K562 (cell line): Measurements from ENCODE around the gene PPP1R15B. TPM values are rescaled to one million over a fixed set of nuclear protein-coding genes. Genes with fewer than 3 reads are reported as not detected.
A peak's percentile ranks its signal among the peaks of the same experiment; 100 is the strongest.

Source experiments
- BCOR ChIP-seq: fragments of 450-650 bp; IDR thresholded peaks from 2 replicates; pipeline ENCODE4 v1.6.1; 2016
- BHLHE40 ChIP-seq: IDR thresholded peaks from 2 replicates; pipeline ENCODE4 v1.6.1; 2011; ENCODE audit warnings: low read length, improper control_type of control experiment
- BRD4 ChIP-seq: fragments of 200-600 bp; sonication (generic); IDR thresholded peaks from 2 replicates; pipeline ENCODE4 v1.6.1; 2017; ENCODE audit warnings: inconsistent platforms
- C11orf30 ChIP-seq: fragments of 450-650 bp; IDR thresholded peaks from 2 replicates; pipeline ENCODE4 v1.6.1; 2016; ENCODE audit warnings: low read depth, mild to moderate bottlenecking
- CHCHD3 ChIP-seq: fragments of 250-450 bp; sonication (Bioruptor Pico); IDR thresholded peaks from 2 replicates; pipeline ENCODE4 v2.1.2; 2022; ENCODE audit warnings: mild to moderate bottlenecking
- ELF4 ChIP-seq: fragments of 450-650 bp; formaldehyde crosslinking; IDR thresholded peaks from 2 replicates; pipeline ENCODE4 v1.4.0; 2022; ENCODE audit warnings: missing genetic modification characterization
- EP400 ChIP-seq: fragments of 450-650 bp; IDR thresholded peaks from 2 replicates; pipeline ENCODE4 v1.6.1; 2017; ENCODE audit warnings: antibody characterized with exemption, mild to moderate bottlenecking, moderate library complexity
- FOSL1 ChIP-seq: fragments of 200-800 bp; sonication (Bioruptor generic); conservative IDR thresholded peaks from 2 replicates; pipeline ENCODE4 v1.6.1; 2016; ENCODE audit warnings: missing genetic modification characterization, missing compliant biosample characterization
- JUN ChIP-seq, 2 experiments: sonication (generic) in 1 of 2; formaldehyde crosslinking in 1 of 2; IDR thresholded peaks; 2 replicates each; pipeline versions ENCODE4 v1.6.1 to v1.8.0; 2012 to 2022; ENCODE audit warnings: borderline replicate concordance in 2 of 2, mild to moderate bottlenecking in 2 of 2, improper control_type of control experiment in 1 of 2, low read depth in 1 of 2, low read length in 1 of 2, missing genetic modification reagents in 1 of 2
- KDM4B ChIP-seq, 2 experiments: fragments of 450-650 bp in 1 of 2; sonication (generic) in 1 of 2; IDR thresholded peaks; 2 replicates each; pipeline ENCODE4 v1.6.1; 2016 to 2017; ENCODE audit warnings: borderline replicate concordance in 2 of 2, antibody characterized with exemption in 1 of 2, low read depth in 1 of 2, mild to moderate bottlenecking in 1 of 2
- MTF1 ChIP-seq: fragments of 250-450 bp; sonication (Bioruptor Pico); IDR thresholded peaks from 2 replicates; pipeline ENCODE4 v1.9.0; 2021; ENCODE audit warnings: moderate library complexity, mild to moderate bottlenecking, inconsistent platforms, borderline replicate concordance
- MYC ChIP-seq, 2 experiments: fragments of 250-450 bp in 1 of 2; sonication (Bioruptor Pico) in 1 of 2; IDR thresholded peaks; 2 replicates each; pipeline versions ENCODE4 v1.5.1 to v1.6.1; 2012 to 2021; ENCODE audit warnings: low read depth in 2 of 2, borderline replicate concordance in 1 of 2, improper control_type of control experiment in 1 of 2, low read length in 1 of 2, mild to moderate bottlenecking in 1 of 2, moderate library complexity in 1 of 2
- NCOA6 ChIP-seq: fragments of 450-650 bp; IDR thresholded peaks from 2 replicates; pipeline ENCODE4 v1.6.1; 2017; ENCODE audit warnings: mild to moderate bottlenecking
- NRF1 ChIP-seq, 2 experiments: fragments of 450-650 bp; IDR thresholded peaks in 1 of 2; conservative IDR thresholded peaks in 1 of 2; 2 replicates each; pipeline ENCODE4 v1.6.1; 2014; ENCODE audit warnings: mild to moderate bottlenecking in 2 of 2
- OTX1 ChIP-seq: fragments of 450-650 bp; formaldehyde crosslinking; IDR thresholded peaks from 2 replicates; pipeline ENCODE4 v1.4.0; 2022; ENCODE audit warnings: mild to moderate bottlenecking
- PHF20 ChIP-seq: fragments of 450-650 bp; IDR thresholded peaks from 2 replicates; pipeline ENCODE4 v1.6.1; 2018; ENCODE audit not compliant: partially characterized antibody
- RB1 ChIP-seq: fragments of 450-650 bp; IDR thresholded peaks from 2 replicates; pipeline ENCODE4 v1.6.1; 2017; ENCODE audit warnings: low read depth, mild to moderate bottlenecking
- RBFOX2 ChIP-seq: fragments of 200-400 bp; formaldehyde crosslinking; IDR thresholded peaks from 2 replicates; pipeline ENCODE4 v1.6.1; 2017; ENCODE audit warnings: low read depth, mild to moderate bottlenecking, low read length, moderate library complexity
- RBM22 ChIP-seq: fragments of 200-400 bp; formaldehyde crosslinking; IDR thresholded peaks from 2 replicates; pipeline ENCODE4 v1.6.1; 2018; ENCODE audit warnings: low read length, low read depth; ENCODE audit not compliant: poor library complexity, severe bottlenecking
- SPI1 ChIP-seq: IDR thresholded peaks from 2 replicates; pipeline ENCODE4 v1.6.1; 2011; ENCODE audit warnings: low read depth, low read length, control low read depth, borderline replicate concordance
- TBL1XR1 ChIP-seq, 2 experiments: IDR thresholded peaks; 2 replicates each; pipeline ENCODE4 v1.6.1; 2012; ENCODE audit warnings: improper control_type of control experiment in 2 of 2, low read length in 2 of 2, mild to moderate bottlenecking in 1 of 2
- ZNF134 ChIP-seq: fragments of 250-450 bp; sonication (Bioruptor Pico); conservative IDR thresholded peaks from 2 replicates; pipeline ENCODE4 v1.4.0; 2020
- ZSCAN32 ChIP-seq: fragments of 450-650 bp; formaldehyde crosslinking; IDR thresholded peaks from 2 replicates; pipeline ENCODE4 v1.4.0; 2020; ENCODE audit warnings: mild to moderate bottlenecking, moderate library complexity
- polyA plus RNA-seq, 8 experiments: library from polyadenylated mRNA; depleted of rRNA in 4 of 8; stranded (reverse) in 5 of 8; unstranded in 3 of 8; fragments of >200 nt; fragmentation: Nextera tagmentation in 2 of 8; fragmentation: Illumina TruSeq in 1 of 8; extraction: Ambion mirVana in 2 of 8; extraction: Trizol in 1 of 8; gene quantifications; 2 replicates each; pipeline versions ENCODE4 v1.2.1 to v1.2.3, GENCODE V29; 2011 to 2014; ENCODE audit warnings: inconsistent platforms in 1 of 8, missing spikeins in 1 of 8
- total RNA-seq, 7 experiments: library from RNA; depleted of rRNA in 6 of 7; stranded (reverse); fragments of >200 nt in 6 of 7; fragmentation: Illumina TruSeq in 2 of 7; extraction: Trizol in 2 of 7; gene quantifications; 2 replicates each; pipeline versions ENCODE4 v1.2.1 to v1.2.3, GENCODE V29; 2011 to 2021; ENCODE audit warnings: low replicate concordance in 1 of 7
- TF ChIP-seq, protein P1 (sequence below): fragments of 250-450 bp; sonication (Bioruptor Pico); IDR thresholded peaks from 2 replicates; pipeline ENCODE4 v1.9.0; 2021; ENCODE audit warnings: mild to moderate bottlenecking, inconsistent platforms
- TF ChIP-seq, protein P2 (sequence below): fragments of 450-650 bp; formaldehyde crosslinking; IDR thresholded peaks from 2 replicates; pipeline ENCODE4 v1.4.0; 2022; ENCODE audit warnings: missing genetic modification characterization

Gene PPP1R15B
- total and polyA plus RNA-seq, 9 of the 15 experiments (the other 6 are each of a cell fraction or from before 2014, with no cell fraction given) = 17.0 to 48.1 (median 30.8) TPM

DNA sequence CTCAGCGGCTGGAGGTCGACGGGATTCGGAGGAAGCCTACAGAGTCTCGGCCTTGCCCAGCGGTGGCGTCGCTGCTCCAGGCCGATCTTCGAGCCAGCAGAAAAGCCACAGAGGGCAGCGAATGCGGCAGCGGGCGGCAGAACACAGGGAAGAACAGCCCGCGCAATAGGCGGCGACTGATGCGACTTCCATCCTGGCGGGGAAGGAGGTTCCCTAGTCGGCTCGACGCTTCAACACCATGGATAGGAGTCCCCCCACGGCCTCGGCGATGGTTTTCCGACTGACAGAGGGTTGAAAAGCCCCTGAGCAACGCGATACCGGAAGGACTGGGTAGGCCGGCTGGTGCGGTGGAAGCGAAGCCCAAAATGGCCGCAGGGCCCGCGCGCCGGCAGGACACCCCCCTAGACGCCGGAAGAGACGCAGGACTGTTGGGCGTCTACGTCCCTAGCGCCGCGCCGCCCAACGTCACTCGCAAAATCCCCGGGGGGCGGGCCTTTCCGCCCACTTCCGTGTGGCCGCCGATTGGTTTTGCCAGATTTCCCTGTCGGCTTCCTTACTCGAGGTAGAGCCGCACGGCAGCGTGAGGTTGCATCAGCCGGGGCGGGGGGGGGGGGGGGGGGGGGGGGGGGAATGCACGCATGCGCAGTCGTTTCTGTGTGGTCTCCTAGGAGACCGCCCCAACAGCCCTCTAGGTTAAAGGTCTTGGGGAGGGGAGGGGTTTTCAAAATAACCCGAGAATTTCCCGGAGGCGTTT lies at the start of gene PPP1R15B (continued):
- TF ChIP-seq JUN (IDR thresholded peaks at IDR 0.05; ENCODE audit: borderline replicate concordance, low read depth, low read length) (peak; percentile 85), JUN (CRISPR knock-in tag; IDR thresholded peaks at IDR 0.05; ENCODE audit: borderline replicate concordance) (0 out of 2 replicates have a peak, but pooled peaks have one; percentile 69), TBL1XR1 (IDR thresholded peaks at IDR 0.05; ENCODE audit: low read length in 2 of 2) (peak in 1 of 2 experiments; percentile 89; a peak in 2 of 4 replicates), KDM4B (IDR thresholded peaks at IDR 0.05; ENCODE audit: borderline replicate concordance in 2 of 2, low read depth in 1 of 2) (0 out of 4 replicates have a peak, but pooled peaks of 1 of the 2 experiments have one; percentile 35), FOSL1 (tag) (peak; percentile 54), NCOA6 (peak; percentile 89), RBM22 (peak; percentile 82), MTF1 (CRISPR knock-in tag) (no peak), OTX1 (CRISPR knock-in tag) (peak; percentile 14; the same call in 1 of the 2 replicates), ELF4 (peak; percentile 3; the same call in 1 of the 2 replicates), MYC (IDR thresholded peaks at IDR 0.05; ENCODE audit: low read depth, low read length) (peak; percentile 99), MYC (CRISPR knock-in tag; IDR thresholded peaks at IDR 0.05; ENCODE audit: borderline replicate concordance, low read depth) (no peak), BHLHE40 (no peak; the same call in 1 of the 2 replicates), C11orf30 (peak; percentile 60), CHCHD3 (CRISPR knock-in tag) (peak; percentile 83; the same call in 1 of the 2 replicates), PHF20 (peak; percentile 57), RBFOX2 (peak; percentile 99), RB1 (peak; percentile 77; the same call in 1 of the 2 replicates), ZSCAN32 (CRISPR knock-in tag) (peak; percentile 79; the same call in 1 of the 2 replicates), EP400 (peak; percentile 97), BCOR (peak; percentile 32; the same call in 1 of the 2 replicates), SPI1 (peak; percentile 47; the same call in 1 of the 2 replicates), NRF1 (conservative IDR thresholded peaks at IDR 0.05 in 1 of 2, IDR thresholded peaks at IDR 0.05 in 1 of 2) (peak; percentile 90 to 92), ZNF134 (CRISPR knock-in tag) (no peak), BRD4 (peak; percentile 76)
- TF ChIP-seq, protein P1, sequence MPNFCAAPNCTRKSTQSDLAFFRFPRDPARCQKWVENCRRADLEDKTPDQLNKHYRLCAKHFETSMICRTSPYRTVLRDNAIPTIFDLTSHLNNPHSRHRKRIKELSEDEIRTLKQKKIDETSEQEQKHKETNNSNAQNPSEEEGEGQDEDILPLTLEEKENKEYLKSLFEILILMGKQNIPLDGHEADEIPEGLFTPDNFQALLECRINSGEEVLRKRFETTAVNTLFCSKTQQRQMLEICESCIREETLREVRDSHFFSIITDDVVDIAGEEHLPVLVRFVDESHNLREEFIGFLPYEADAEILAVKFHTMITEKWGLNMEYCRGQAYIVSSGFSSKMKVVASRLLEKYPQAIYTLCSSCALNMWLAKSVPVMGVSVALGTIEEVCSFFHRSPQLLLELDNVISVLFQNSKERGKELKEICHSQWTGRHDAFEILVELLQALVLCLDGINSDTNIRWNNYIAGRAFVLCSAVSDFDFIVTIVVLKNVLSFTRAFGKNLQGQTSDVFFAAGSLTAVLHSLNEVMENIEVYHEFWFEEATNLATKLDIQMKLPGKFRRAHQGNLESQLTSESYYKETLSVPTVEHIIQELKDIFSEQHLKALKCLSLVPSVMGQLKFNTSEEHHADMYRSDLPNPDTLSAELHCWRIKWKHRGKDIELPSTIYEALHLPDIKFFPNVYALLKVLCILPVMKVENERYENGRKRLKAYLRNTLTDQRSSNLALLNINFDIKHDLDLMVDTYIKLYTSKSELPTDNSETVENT (CRISPR knock-in tag) = peak; percentile 53; the same call in 1 of the 2 replicates
- TF ChIP-seq, protein P2, sequence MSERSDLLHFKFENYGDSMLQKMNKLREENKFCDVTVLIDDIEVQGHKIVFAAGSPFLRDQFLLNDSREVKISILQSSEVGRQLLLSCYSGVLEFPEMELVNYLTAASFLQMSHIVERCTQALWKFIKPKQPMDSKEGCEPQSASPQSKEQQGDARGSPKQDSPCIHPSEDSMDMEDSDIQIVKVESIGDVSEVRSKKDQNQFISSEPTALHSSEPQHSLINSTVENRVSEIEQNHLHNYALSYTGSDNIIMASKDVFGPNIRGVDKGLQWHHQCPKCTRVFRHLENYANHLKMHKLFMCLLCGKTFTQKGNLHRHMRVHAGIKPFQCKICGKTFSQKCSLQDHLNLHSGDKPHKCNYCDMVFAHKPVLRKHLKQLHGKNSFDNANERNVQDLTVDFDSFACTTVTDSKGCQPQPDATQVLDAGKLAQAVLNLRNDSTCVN (CRISPR knock-in tag) = no peak
